PC-3 (cell line): ENCODE results near the gene NR1I2. TPM values are rescaled to one million over a fixed set of nuclear protein-coding genes. Genes with fewer than 3 reads are reported as not detected.

Source experiments
- ATAC-seq: fragments of 200-7000 bp; cut with Tn5 transposase; 2 replicates; pipeline ENCODE4 v1.9.1; 2020; ENCODE audit warnings: mild to moderate bottlenecking, moderate library complexity
- Bru-seq: library from RNA; stranded (reverse); fragments of 400-500 nt; gene quantifications from one replicate; lab custom pipeline; 2021; lab: Mats Ljungman, UMichigan
- BruChase-seq, 2 experiments: library from RNA; stranded (reverse); fragments of 400-500 nt; gene quantifications; one replicate each; lab custom pipeline; 2021; lab: Mats Ljungman, UMichigan
- BruUV-seq: library from RNA; stranded (reverse); fragments of 400-500 nt; replicated peaks from 2 replicates; lab custom pipeline; 2021; lab: Mats Ljungman, UMichigan
- CTCF ChIA-PET: fragments of 300-600 bp; sonication (Branson Sonifier 250); formaldehyde crosslinking; loops from one replicate; lab custom pipeline; 2022; ENCODE audit warnings: antibody characterized with exemption; lab: Charles Lee
- POLR2A ChIA-PET: fragments of 300-600 bp; sonication (Branson Sonifier 250); formaldehyde crosslinking; loops from one replicate; lab custom pipeline; 2022; ENCODE audit warnings: antibody characterized with exemption; ENCODE audit not compliant: unreplicated experiment; lab: Charles Lee
- DNase-seq: peaks from one replicate; pipeline ENCODE4 v3.0.0-alpha.2; 2015
- H2AFZ ChIP-seq: fragments of 300-600 bp; sonication (generic); 2 replicates; pipeline ENCODE4 v1.6.0; 2016; ENCODE audit warnings: antibody characterized with exemption, low read length
- H3F3A ChIP-seq: fragments of 300-600 bp; sonication (generic); one replicate; pipeline ENCODE4 v1.6.0; 2017; ENCODE audit warnings: antibody characterized with exemption, low read length, control low read depth, mild to moderate bottlenecking; ENCODE audit not compliant: unreplicated experiment
- H3K27ac ChIP-seq: fragments of 300-600 bp; sonication (generic); 2 replicates; pipeline ENCODE4 v1.5.1; 2016; ENCODE audit warnings: mild to moderate bottlenecking, low read length
- H3K27me3 ChIP-seq: fragments of 300-600 bp; sonication (generic); 2 replicates; pipeline ENCODE4 v1.6.1; 2016; ENCODE audit warnings: low read length, mixed read lengths
- H3K36me3 ChIP-seq: fragments of 300-600 bp; sonication (generic); 2 replicates; pipeline ENCODE4 v1.6.1; 2016; ENCODE audit warnings: low read depth, mixed run types, low read length, mixed read lengths
- H3K4me1 ChIP-seq: fragments of 300-600 bp; sonication (generic); 2 replicates; pipeline ENCODE4 v1.5.1; 2016; ENCODE audit warnings: low read length; ENCODE audit not compliant: insufficient read depth
- H3K4me2 ChIP-seq: fragments of 300-600 bp; sonication (generic); 2 replicates; pipeline ENCODE4 v1.6.0; 2016; ENCODE audit warnings: low read length
- H3K4me3 ChIP-seq: fragments of 300-600 bp; sonication (generic); 2 replicates; pipeline ENCODE4 v1.5.1; 2016; ENCODE audit warnings: mild to moderate bottlenecking, low read length, mixed read lengths
- H3K79me2 ChIP-seq: fragments of 300-600 bp; sonication (generic); 2 replicates; pipeline ENCODE4 v1.6.1; 2017; ENCODE audit warnings: low read length, mixed read lengths
- H3K9ac ChIP-seq: fragments of 300-600 bp; sonication (generic); 2 replicates; pipeline ENCODE4 v1.6.0; 2016; ENCODE audit warnings: mild to moderate bottlenecking, low read length
- H3K9me2 ChIP-seq: fragments of 300-600 bp; sonication (generic); replicated peaks from 2 replicates; pipeline ENCODE4 v1.6.1; 2016; ENCODE audit warnings: mixed run types, low read length, mixed read lengths
- H3K9me3 ChIP-seq: fragments of 300-600 bp; sonication (generic); 2 replicates; pipeline ENCODE4 v1.6.1; 2016; ENCODE audit warnings: low read length, mixed read lengths
- H4K20me1 ChIP-seq: fragments of 300-600 bp; sonication (generic); 2 replicates; pipeline ENCODE4 v1.6.1; 2016; ENCODE audit warnings: low read length, mixed read lengths
- EZH2 ChIP-seq: fragments of 300-600 bp; sonication (generic); IDR thresholded peaks from one replicate; pipeline ENCODE4 v1.6.1; 2017; ENCODE audit warnings: antibody characterized with exemption, mild to moderate bottlenecking, low read length; ENCODE audit not compliant: unreplicated experiment
- EZH2phosphoT487 ChIP-seq: fragments of 300-600 bp; sonication (generic); IDR thresholded peaks from 2 replicates; pipeline ENCODE4 v1.6.1; 2018; ENCODE audit warnings: mild to moderate bottlenecking, antibody characterized with exemption, low read length, borderline replicate concordance
- intact Hi-C: fragments of 100-400 bp; cut with micrococcal nuclease; formaldehyde crosslinking; loops from 2 replicates; pipeline ENCODE4 v1.9.0; 2023
- long read RNA-seq: library from polyadenylated mRNA; unstranded; transcript quantifications from one replicate; pipeline ENCODE4 v2.0.0, GENCODE V29; 2021; ENCODE audit not compliant: unreplicated experiment
- total RNA-seq: library from RNA; depleted of rRNA; stranded (reverse); fragments of >200 nt; gene quantifications from 2 replicates; pipeline ENCODE4 v1.2.3, GENCODE V29; 2014; rRNA removed
- TF ChIP-seq, protein P1 (sequence below): fragments of 300-600 bp; sonication (generic); conservative IDR thresholded peaks from 2 replicates; pipeline ENCODE4 v1.5.1; 2017; ENCODE audit warnings: antibody characterized with exemption, low read depth, mild to moderate bottlenecking, low read length

NR1I2 gene
- total RNA-seq, result 0.04 TPM in 1 of 2 replicates, not detected in the other
- Bru-seq, nascent RNA, result not detected
- BruChase-seq, experiment 1, labeled RNA remaining after a 6-hour chase, result percentile 1 among the genes with signal in this experiment
- percentile 6 among the genes with signal in this experiment for BruChase-seq, experiment 2, labeled RNA remaining after a 2-hour chase
- long read RNA-seq, result 0 reads

DNA sequence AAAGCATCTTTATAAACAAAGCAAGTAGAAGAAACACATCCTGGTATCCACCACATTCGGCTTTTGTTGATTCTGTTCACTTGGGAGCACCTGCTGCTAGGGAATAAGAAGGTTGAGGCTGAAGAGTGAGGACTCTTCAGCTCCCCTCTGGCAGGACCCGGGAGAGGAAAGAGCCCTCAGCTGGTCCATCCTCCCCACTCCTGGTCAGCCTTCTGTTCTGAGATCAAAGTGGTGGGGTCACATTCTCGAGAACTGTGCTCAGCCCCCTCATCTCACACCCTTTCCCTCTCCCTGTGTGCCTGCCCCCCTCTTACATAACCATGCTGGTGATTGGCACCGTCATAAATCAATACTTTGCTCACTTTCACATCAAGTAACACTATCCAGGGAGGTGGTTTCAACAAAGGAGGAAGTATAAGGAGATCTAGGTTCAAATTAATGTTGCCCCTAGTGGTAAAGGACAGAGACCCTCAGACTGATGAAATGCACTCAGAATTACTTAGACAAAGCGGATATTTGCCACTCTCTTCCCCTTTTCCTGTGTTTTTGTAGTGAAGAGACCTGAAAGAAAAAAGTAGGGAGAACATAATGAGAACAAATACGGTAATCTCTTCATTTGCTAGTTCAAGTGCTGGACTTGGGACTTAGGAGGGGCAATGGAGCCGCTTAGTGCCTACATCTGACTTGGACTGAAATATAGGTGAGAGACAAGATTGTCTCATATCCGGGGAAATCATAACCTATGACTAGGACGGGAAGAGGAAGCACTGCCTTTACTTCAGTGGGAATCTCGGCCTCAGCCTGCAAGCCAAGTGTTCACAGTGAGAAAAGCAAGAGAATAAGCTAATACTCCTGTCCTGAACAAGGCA lies at the start of gene NR1I2:
Gene NR1I2 (plus strand): TSS at position 772 of the 869 bp plus-strand sequence.
- no peaks in the 10 kb centered on the region for H3K36me3 ChIP-seq
- DNase-seq (no peak), ATAC-seq (no peak)
- H3K27me3 ChIP-seq, result no peaks in the 10 kb centered on the region
- no peak within 1 kb of the TSS for H3K4me3 ChIP-seq
- no peaks in the 10 kb centered on the region for H3K4me1 ChIP-seq
- CTCF ChIA-PET, result no interaction called here
- intact Hi-C loops, result no loop called here
- POLR2A ChIA-PET, result no interaction called here
- H3K27ac ChIP-seq, result no peak within 1 kb of the TSS
- BruUV-seq, result no TSS peak
- no peaks in the 10 kb centered on the region for H3K9me3 ChIP-seq
- no peak within 1 kb of the TSS for H3K9ac ChIP-seq
- no peak within 1 kb of the TSS for H3K4me2 ChIP-seq
- no peaks in the 10 kb centered on the region for H3K9me2 ChIP-seq
- TF ChIP-seq EZH2 (no peak), EZH2phosphoT487 (no peak)
- TF ChIP-seq, protein P1, sequence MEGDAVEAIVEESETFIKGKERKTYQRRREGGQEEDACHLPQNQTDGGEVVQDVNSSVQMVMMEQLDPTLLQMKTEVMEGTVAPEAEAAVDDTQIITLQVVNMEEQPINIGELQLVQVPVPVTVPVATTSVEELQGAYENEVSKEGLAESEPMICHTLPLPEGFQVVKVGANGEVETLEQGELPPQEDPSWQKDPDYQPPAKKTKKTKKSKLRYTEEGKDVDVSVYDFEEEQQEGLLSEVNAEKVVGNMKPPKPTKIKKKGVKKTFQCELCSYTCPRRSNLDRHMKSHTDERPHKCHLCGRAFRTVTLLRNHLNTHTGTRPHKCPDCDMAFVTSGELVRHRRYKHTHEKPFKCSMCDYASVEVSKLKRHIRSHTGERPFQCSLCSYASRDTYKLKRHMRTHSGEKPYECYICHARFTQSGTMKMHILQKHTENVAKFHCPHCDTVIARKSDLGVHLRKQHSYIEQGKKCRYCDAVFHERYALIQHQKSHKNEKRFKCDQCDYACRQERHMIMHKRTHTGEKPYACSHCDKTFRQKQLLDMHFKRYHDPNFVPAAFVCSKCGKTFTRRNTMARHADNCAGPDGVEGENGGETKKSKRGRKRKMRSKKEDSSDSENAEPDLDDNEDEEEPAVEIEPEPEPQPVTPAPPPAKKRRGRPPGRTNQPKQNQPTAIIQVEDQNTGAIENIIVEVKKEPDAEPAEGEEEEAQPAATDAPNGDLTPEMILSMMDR, result no peak
- no peaks in the 10 kb centered on the region for H4K20me1 ChIP-seq
- no peaks in the 10 kb centered on the region for H3F3A ChIP-seq
- no peak within 1 kb of the TSS for H2AFZ ChIP-seq
- no peaks in the 10 kb centered on the region for H3K79me2 ChIP-seq

DNA sequence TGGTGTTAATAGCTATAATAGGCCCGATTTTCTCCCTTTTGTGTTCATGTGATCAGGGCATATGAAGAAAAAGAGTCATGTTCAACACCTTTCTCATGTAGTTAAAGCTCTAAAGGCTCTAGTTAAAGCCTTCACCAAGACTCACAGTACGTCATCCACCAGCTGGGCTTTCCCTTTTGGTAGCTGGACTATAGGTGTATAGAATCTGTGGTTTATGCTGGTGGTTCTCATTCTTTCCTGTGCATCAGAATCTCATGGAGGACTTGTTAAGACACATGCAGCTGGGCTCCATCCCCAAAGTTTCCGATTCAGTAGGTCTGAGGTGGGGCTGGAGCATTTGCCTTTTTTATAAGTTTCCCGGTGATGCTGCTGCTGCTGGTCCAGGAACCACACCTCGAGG lies 48.1 kb upstream of the NR1I2 start:
- intact Hi-C loops, result no loop called here
- TF ChIP-seq, protein P1, result no peak
- TF ChIP-seq EZH2phosphoT487, result no peak
- no peak for TF ChIP-seq EZH2
- ChIA-PET POLR2A (no interaction called here), CTCF (no interaction called here)
- no peaks in the 10 kb centered on the region for H3K79me2 ChIP-seq
- no peaks in the 10 kb centered on the region for H3K36me3 ChIP-seq
- peaks cover 3% of the 10 kb centered on the region; the same call in 1 of the 2 replicates for H3K4me1 ChIP-seq
- H3K9me2 ChIP-seq, result no peaks in the 10 kb centered on the region
- no peak overlapping the region for H3K9ac ChIP-seq
- DNase-seq (no peak), ATAC-seq (no peak)
- no peak overlapping the region for H3K4me3 ChIP-seq
- no peaks in the 10 kb centered on the region for H3K9me3 ChIP-seq
- no peak overlapping the region for H3K27ac ChIP-seq
- BruUV-seq, result no TSS peak
- H4K20me1 ChIP-seq, result no peaks in the 10 kb centered on the region
- H3F3A ChIP-seq, result no peaks in the 10 kb centered on the region
- no peak overlapping the region for H2AFZ ChIP-seq
- no peaks in the 10 kb centered on the region for H3K27me3 ChIP-seq
- H3K4me2 ChIP-seq, result no peak overlapping the region

DNA sequence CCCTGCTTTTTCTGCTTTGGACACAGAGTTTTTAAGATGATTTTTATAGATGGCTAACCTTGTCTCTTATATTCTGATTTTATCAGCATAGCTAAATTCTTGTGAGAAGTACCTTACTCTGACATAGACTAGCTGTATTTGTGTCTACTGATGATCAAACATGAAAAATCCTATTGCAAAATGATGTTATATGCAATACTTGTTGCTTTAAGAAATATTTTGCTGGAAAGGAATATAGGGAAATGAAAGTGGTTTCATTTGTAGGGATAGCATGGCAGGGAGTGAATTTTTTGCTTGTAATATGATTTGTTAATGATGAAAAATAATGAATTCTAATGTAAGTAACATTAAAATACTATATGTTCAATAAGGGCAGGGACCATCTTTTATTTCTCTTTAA lies 43.2 kb upstream of the NR1I2 start:
- ChIA-PET POLR2A (no interaction called here), CTCF (no interaction called here)
- TF ChIP-seq EZH2, result no peak
- TF ChIP-seq EZH2phosphoT487, result no peak
- TF ChIP-seq, protein P1, result no peak
- Histone ChIP-seq H2AFZ (no peak overlapping the region), H3F3A (no peaks in the 10 kb centered on the region), H3K27me3 (peaks cover 5% of the 10 kb centered on the region; the same call in 1 of the 2 replicates), H3K4me3 (no peak overlapping the region), H3K9me3 (no peaks in the 10 kb centered on the region), H3K9me2 (no peaks in the 10 kb centered on the region), H3K4me1 (peaks cover 3% of the 10 kb centered on the region; the same call in 1 of the 2 replicates), H3K9ac (no peak overlapping the region), H3K36me3 (no peaks in the 10 kb centered on the region), H3K4me2 (no peak overlapping the region), H4K20me1 (no peaks in the 10 kb centered on the region), H3K27ac (no peak overlapping the region), H3K79me2 (no peaks in the 10 kb centered on the region)
- no TSS peak for BruUV-seq
- DNase-seq (no peak), ATAC-seq (no peak)
- intact Hi-C loops, result no loop called here
